ENCODE results near the gene TTF1.

DNA sequence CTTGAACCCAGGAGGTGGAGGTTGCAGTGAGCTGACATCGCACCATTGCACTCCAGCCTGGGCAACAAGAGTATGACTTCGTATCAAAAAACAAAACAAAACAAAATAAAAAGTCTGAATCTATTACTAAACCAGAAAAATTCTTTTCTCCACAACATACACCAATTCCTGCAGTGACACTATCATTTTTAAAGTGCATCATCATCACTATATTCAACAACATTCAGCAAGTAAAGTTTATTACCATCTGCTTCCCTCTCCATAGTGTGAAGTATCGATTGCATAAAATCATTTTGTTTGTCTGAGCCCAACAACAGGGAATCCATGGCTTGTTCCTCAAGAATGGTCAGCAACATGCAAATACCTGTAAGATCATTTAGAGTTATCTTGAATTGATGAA is 72.3 kb downstream of the TTF1 start:
- TF ChIP-seq, protein P1, sequence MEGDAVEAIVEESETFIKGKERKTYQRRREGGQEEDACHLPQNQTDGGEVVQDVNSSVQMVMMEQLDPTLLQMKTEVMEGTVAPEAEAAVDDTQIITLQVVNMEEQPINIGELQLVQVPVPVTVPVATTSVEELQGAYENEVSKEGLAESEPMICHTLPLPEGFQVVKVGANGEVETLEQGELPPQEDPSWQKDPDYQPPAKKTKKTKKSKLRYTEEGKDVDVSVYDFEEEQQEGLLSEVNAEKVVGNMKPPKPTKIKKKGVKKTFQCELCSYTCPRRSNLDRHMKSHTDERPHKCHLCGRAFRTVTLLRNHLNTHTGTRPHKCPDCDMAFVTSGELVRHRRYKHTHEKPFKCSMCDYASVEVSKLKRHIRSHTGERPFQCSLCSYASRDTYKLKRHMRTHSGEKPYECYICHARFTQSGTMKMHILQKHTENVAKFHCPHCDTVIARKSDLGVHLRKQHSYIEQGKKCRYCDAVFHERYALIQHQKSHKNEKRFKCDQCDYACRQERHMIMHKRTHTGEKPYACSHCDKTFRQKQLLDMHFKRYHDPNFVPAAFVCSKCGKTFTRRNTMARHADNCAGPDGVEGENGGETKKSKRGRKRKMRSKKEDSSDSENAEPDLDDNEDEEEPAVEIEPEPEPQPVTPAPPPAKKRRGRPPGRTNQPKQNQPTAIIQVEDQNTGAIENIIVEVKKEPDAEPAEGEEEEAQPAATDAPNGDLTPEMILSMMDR (IDR thresholded peaks at IDR 0.05): no peak
- no peak for TF ChIP-seq POLR2A (IDR thresholded peaks at IDR 0.05)

Measured in lower leg skin (tissue), 3 donors.